Endothelial cell of umbilical vein (primary cell): Measurements from ENCODE around the gene CCR2. TPM values are rescaled to one million over a fixed set of nuclear protein-coding genes. Genes with fewer than 3 reads are reported as not detected.

ENCODE experiments used
- Bru-seq: library from RNA; stranded (reverse); fragments of 400-500 nt; gene quantifications from one replicate; lab custom pipeline; 2021; lab: Mats Ljungman, UMichigan
- BruChase-seq, 2 experiments: library from RNA; stranded (reverse); fragments of 400-500 nt; gene quantifications; one replicate each; lab custom pipeline; 2021; lab: Mats Ljungman, UMichigan
- BruUV-seq: library from RNA; stranded (reverse); fragments of 400-500 nt; replicated peaks from 2 replicates; lab custom pipeline; 2021; lab: Mats Ljungman, UMichigan
- CTCF ChIA-PET: fragments of 300-600, 350-600 bp; sonication (Branson Sonifier 250); formaldehyde crosslinking; loops from one replicate; lab custom pipeline; 2021; ENCODE audit warnings: antibody characterized with exemption, inconsistent platforms; lab: Charles Lee
- POLR2A ChIA-PET: fragments of 300-600, 350-600 bp; sonication (Branson Sonifier 250); formaldehyde crosslinking; loops from one replicate; lab custom pipeline; 2021; ENCODE audit warnings: antibody characterized with exemption, inconsistent platforms; lab: Charles Lee
- DNase-seq: peaks from one replicate; pipeline ENCODE4 v3.0.0-alpha.2; 2011; ENCODE audit warnings: low read depth, low spot score
- FAIRE-seq: peaks from 2 replicates; lab custom pipeline; 2011; peaks lifted over from hg19 to GRCh38; lab: Jason Lieb, UNC
- H2AFZ ChIP-seq: 2 replicates; pipeline ENCODE4 v1.6.0; 2012; ENCODE audit warnings: low read depth, low read length, control low read depth, inconsistent platforms
- H3K27ac ChIP-seq: 2 replicates; pipeline ENCODE4 v1.5.1; 2011; ENCODE audit warnings: low read depth, mild to moderate bottlenecking, control low read depth, low read length, moderate library complexity; ENCODE audit not compliant: insufficient read depth
- H3K27me3 ChIP-seq, 2 experiments: 2 replicates each; pipeline versions ENCODE4 v1.6.0 to v1.6.1; 2011; ENCODE audit warnings: low read length in 2 of 2, mixed read lengths in 1 of 2; ENCODE audit not compliant: control insufficient read depth in 2 of 2, insufficient read depth in 2 of 2
- H3K36me3 ChIP-seq, 2 experiments: 2 replicates in 1 of 2; 3 replicates in 1 of 2; pipeline ENCODE4 v1.5.1; 2011; ENCODE audit warnings: low read length in 2 of 2, mild to moderate bottlenecking in 1 of 2, moderate library complexity in 1 of 2; ENCODE audit not compliant: control insufficient read depth in 2 of 2, insufficient read depth in 2 of 2; ENCODE audit errors: extremely low read depth in 1 of 2
- H3K4me1 ChIP-seq: 3 replicates; pipeline ENCODE4 v1.5.1; 2011; ENCODE audit warnings: mild to moderate bottlenecking, low read length; ENCODE audit not compliant: control insufficient read depth, insufficient read depth; ENCODE audit errors: extremely low read depth
- H3K4me2 ChIP-seq: 2 replicates; pipeline ENCODE4 v1.6.1; 2011; ENCODE audit warnings: low read length, control low read depth, mixed read lengths; ENCODE audit not compliant: insufficient read depth
- H3K4me3 ChIP-seq, 3 experiments: fragments of 200-600 bp in 1 of 3; sonication (generic), shearing (Covaris generic) in 1 of 3; replicated peaks in 1 of 3; 2 replicates each; pipeline ENCODE4 v1.5.1; 2011 to 2016; ENCODE audit warnings: control low read depth in 3 of 3, low read length in 3 of 3, mild to moderate bottlenecking in 2 of 3, inconsistent platforms in 1 of 3, low read depth in 1 of 3, moderate library complexity in 1 of 3; ENCODE audit not compliant: insufficient read depth in 1 of 3
- H3K79me2 ChIP-seq: 2 replicates; pipeline ENCODE4 v1.6.0; 2012; ENCODE audit warnings: low read length, inconsistent platforms; ENCODE audit not compliant: control insufficient read depth, insufficient read depth
- H3K9ac ChIP-seq: replicated peaks from 2 replicates; pipeline ENCODE3; 2011; ENCODE audit warnings: low read length, control low read depth; ENCODE audit not compliant: insufficient read depth; ENCODE audit errors: extremely low read depth
- H3K9me1 ChIP-seq: replicated peaks from 3 replicates; pipeline ENCODE4 v1.6.0; 2011; ENCODE audit warnings: mild to moderate bottlenecking, low read length; ENCODE audit not compliant: control insufficient read depth, insufficient read depth; ENCODE audit errors: extremely low read depth
- H3K9me3 ChIP-seq: replicated peaks from 2 replicates; pipeline ENCODE4 v1.5.1; 2012; ENCODE audit warnings: low read length, inconsistent platforms; ENCODE audit not compliant: control insufficient read depth, insufficient read depth
- H4K20me1 ChIP-seq: replicated peaks from 2 replicates; pipeline ENCODE3; 2011; ENCODE audit warnings: mild to moderate bottlenecking, low read length; ENCODE audit not compliant: control insufficient read depth, insufficient read depth; ENCODE audit errors: extremely low read depth
- EZH2 ChIP-seq: IDR thresholded peaks from 2 replicates; pipeline ENCODE4 v1.6.1; 2012; ENCODE audit warnings: borderline replicate concordance, low read depth, mild to moderate bottlenecking, moderate library complexity, low read length, inconsistent platforms; ENCODE audit not compliant: severe bottlenecking
- FOS ChIP-seq: IDR thresholded peaks from 2 replicates; pipeline ENCODE4 v1.6.1; 2011; ENCODE audit warnings: mild to moderate bottlenecking, low read length, moderate library complexity, borderline replicate concordance; ENCODE audit not compliant: insufficient read depth
- GATA2 ChIP-seq: IDR thresholded peaks from 2 replicates; pipeline ENCODE4 v1.7.0; 2011; ENCODE audit warnings: low read depth, mild to moderate bottlenecking, moderate library complexity, mixed read lengths, low read length; ENCODE audit not compliant: insufficient read length, insufficient read depth
- JUN ChIP-seq: IDR thresholded peaks from 2 replicates; pipeline ENCODE4 v1.6.1; 2011; ENCODE audit warnings: borderline replicate concordance, low read depth; ENCODE audit not compliant: insufficient read length, insufficient read depth
- MYC ChIP-seq: IDR thresholded peaks from one replicate; pipeline ENCODE4 v1.6.1; 2011; ENCODE audit warnings: mild to moderate bottlenecking, low read depth, low read length
- POLR2A ChIP-seq: IDR thresholded peaks from 2 replicates; pipeline ENCODE4 v1.6.1; 2012; ENCODE audit warnings: low read depth, mild to moderate bottlenecking, control low read depth, low read length
- POLR2AphosphoS5 ChIP-seq: IDR thresholded peaks from 2 replicates; pipeline ENCODE4 v1.6.1; 2012; ENCODE audit warnings: low read depth, mild to moderate bottlenecking, control low read depth, low read length, moderate library complexity; ENCODE audit not compliant: insufficient read depth
- dilution Hi-C: fragments of 300-500 bp; cut with MboI; formaldehyde crosslinking; loops from one replicate; pipeline ENCODE4 v1.15.0; 2019; ENCODE audit warnings: low sequenced_read_pairs; ENCODE audit not compliant: extremely low pct_ligation_motif_present
- intact Hi-C: fragments of 100-400 bp; cut with micrococcal nuclease; formaldehyde crosslinking; loops from one replicate; pipeline ENCODE4 v1.10.0; 2022
- long read RNA-seq: library from polyadenylated mRNA; stranded (forward); transcript quantifications from one replicate; pipeline ENCODE4 v2.0.0, GENCODE V29; 2021
- polyA minus RNA-seq, 3 experiments: library from RNA; depleted of rRNA, polyadenylated mRNA; stranded (reverse); fragments of >200 nt; gene quantifications; 1 replicate in 1 of 3; 2 replicates in 2 of 3; pipeline ENCODE4 v1.2.3, GENCODE V29; 2011
- polyA plus RNA-seq, 4 experiments: library from polyadenylated mRNA; depleted of rRNA in 3 of 4; stranded (reverse) in 3 of 4; unstranded in 1 of 4; fragments of >200 nt; gene quantifications; 2 replicates each; pipeline versions ENCODE4 v1.2.1 to v1.2.3, GENCODE V29; 2011 to 2012; ENCODE audit warnings: missing spikeins in 1 of 4
- total RNA-seq: library from RNA; stranded (reverse); gene quantifications from 2 replicates; pipeline ENCODE4 v1.2.3, GENCODE V29; 2021
- TF ChIP-seq, protein P1 (sequence below): IDR thresholded peaks from 2 replicates; pipeline ENCODE4 v1.6.1; 2011; ENCODE audit not compliant: insufficient read depth, insufficient read length
- TF ChIP-seq, protein P2 (sequence below), 2 donors: IDR thresholded peaks; 1 replicate in 1 of 2; 2 replicates in 1 of 2; pipeline ENCODE4 v1.5.1; 2011; ENCODE audit warnings: low read length in 2 of 2, mild to moderate bottlenecking in 2 of 2, moderate library complexity in 2 of 2, control low read depth in 1 of 2, inconsistent platforms in 1 of 2, low read depth in 1 of 2; ENCODE audit not compliant: insufficient read depth in 1 of 2; ENCODE audit errors: extremely low read depth in 1 of 2

CCR2 gene
- not detected in 2 replicates for total RNA-seq
- not detected in 2 replicates for polyA plus RNA-seq
- polyA plus RNA-seq (2011; cell fraction: cytosol; rRNA removed) = not detected in 2 replicates
- polyA plus RNA-seq (2011; cell fraction: nucleus; rRNA removed) = not detected in 2 replicates
- polyA plus RNA-seq (2012) = not detected in 2 replicates
- polyA minus RNA-seq = not detected in 2 replicates
- polyA minus RNA-seq (2011; cell fraction: cytosol; rRNA and poly(A)+ RNA removed) = not detected
- not detected in 2 replicates for polyA minus RNA-seq (2011; cell fraction: nucleus; rRNA and poly(A)+ RNA removed)
- Bru-seq, nascent RNA = not detected
- not detected for BruChase-seq, experiment 1, labeled RNA remaining after a 6-hour chase
- BruChase-seq, experiment 2, labeled RNA remaining after a 2-hour chase = not detected
- long read RNA-seq = 0 reads

DNA sequence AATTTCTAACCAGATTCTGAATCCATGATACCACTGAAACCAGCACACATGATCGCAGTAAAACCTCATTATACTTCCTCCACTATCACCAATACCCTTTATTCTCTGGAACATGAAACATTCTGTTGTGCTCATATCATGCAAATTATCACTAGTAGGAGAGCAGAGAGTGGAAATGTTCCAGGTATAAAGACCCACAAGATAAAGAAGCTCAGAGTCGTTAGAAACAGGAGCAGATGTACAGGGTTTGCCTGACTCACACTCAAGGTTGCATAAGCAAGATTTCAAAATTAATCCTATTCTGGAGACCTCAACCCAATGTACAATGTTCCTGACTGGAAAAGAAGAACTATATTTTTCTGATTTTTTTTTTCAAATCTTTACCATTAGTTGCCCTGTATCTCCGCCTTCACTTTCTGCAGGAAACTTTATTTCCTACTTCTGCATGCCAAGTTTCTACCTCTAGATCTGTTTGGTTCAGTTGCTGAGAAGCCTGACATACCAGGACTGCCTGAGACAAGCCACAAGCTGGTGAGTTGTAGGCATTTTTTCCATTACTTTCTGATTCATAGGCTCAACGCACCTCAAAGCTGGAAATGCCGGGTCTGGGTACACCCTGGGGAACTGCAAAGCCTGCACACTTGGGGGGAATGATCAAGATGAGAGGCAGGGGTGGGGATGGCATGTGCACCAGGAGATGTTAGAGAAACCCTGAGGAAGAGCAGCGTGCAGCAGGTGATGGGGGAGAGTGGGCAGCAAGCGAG is at the start of gene CCR2:
CCR2 (plus strand) TSS at position 465 of the 764 bp plus-strand sequence. CDS start 3,417 bp downstream, outside the sequence.
- Histone ChIP-seq H3K79me2 (no peaks in the 10 kb centered on the region), H2AFZ (no peak within 1 kb of the TSS), H3K27ac (no peak within 1 kb of the TSS), H3K4me3 (no peak within 1 kb of the TSS), H3K9me3 (no peaks in the 10 kb centered on the region), H3K4me1 (no peaks in the 10 kb centered on the region), H3K9ac (no peak within 1 kb of the TSS), H3K4me2 (no peak within 1 kb of the TSS), H3K9me1 (no peaks in the 10 kb centered on the region), H4K20me1 (no peaks in the 10 kb centered on the region), H3K36me3 (no peaks in the 10 kb centered on the region), H3K27me3 (peaks cover 7 to 9% of the 10 kb centered on the region in 2 experiments)
- TF ChIP-seq EZH2 = no peak
- TF ChIP-seq FOS = no peak
- no peak for TF ChIP-seq GATA2
- TF ChIP-seq JUN = no peak
- no peak for TF ChIP-seq POLR2AphosphoS5
- TF ChIP-seq POLR2A = no peak
- TF ChIP-seq, protein P1, sequence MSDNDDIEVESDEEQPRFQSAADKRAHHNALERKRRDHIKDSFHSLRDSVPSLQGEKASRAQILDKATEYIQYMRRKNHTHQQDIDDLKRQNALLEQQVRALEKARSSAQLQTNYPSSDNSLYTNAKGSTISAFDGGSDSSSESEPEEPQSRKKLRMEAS = no peak
- TF ChIP-seq, protein P2, sequence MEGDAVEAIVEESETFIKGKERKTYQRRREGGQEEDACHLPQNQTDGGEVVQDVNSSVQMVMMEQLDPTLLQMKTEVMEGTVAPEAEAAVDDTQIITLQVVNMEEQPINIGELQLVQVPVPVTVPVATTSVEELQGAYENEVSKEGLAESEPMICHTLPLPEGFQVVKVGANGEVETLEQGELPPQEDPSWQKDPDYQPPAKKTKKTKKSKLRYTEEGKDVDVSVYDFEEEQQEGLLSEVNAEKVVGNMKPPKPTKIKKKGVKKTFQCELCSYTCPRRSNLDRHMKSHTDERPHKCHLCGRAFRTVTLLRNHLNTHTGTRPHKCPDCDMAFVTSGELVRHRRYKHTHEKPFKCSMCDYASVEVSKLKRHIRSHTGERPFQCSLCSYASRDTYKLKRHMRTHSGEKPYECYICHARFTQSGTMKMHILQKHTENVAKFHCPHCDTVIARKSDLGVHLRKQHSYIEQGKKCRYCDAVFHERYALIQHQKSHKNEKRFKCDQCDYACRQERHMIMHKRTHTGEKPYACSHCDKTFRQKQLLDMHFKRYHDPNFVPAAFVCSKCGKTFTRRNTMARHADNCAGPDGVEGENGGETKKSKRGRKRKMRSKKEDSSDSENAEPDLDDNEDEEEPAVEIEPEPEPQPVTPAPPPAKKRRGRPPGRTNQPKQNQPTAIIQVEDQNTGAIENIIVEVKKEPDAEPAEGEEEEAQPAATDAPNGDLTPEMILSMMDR (IDR thresholded peaks at IDR 0.05; ENCODE audit: extremely low read depth in 1 of 2, insufficient read depth in 1 of 2, low read depth in 1 of 2, low read length in 2 of 2) = no peak
- no peak for TF ChIP-seq MYC
- no TSS peak for BruUV-seq
- FAIRE-seq (no peak), DNase-seq (no peak)
- ChIA-PET CTCF (interaction anchor here (0.8 to 0.9 kb wide), 2 partner anchors 10 to 74 kb away, joined by 3 to 4 read pairs; no protein-coding TSS in a partner anchor), POLR2A (no interaction called here)
- dilution Hi-C loops = no loop called here
- intact Hi-C loops = no loop called here
